NCI-H446 treated with DMSO at 0.1 percent for 48 hours (cell line): ENCODE data around the gene PCDHB16.
"Not testable (repeated sequence)": the region's sequence is repeated elsewhere in the genome, so short reads cannot be mapped to it uniquely, and the experiment has no call there.

Experiments
- DNase-seq: peaks from one replicate; lab custom pipeline; 2025; lab: John Stamatoyannopoulos, UW

PCDHB16 gene

GRCh38 chr5:141184117-141184855 is 2.1 kb downstream of the PCDHB16 start:
- DNase-seq, result not testable (repeated sequence)

GRCh38 chr5:141186897-141187512 is 4.8 kb downstream of the PCDHB16 start, which contains the start of gene PCDHB9:
TSS of gene PCDHB9 (plus strand) at chr5:141187161. CDS start at chr5:141187319, 158 bp downstream.
- DNase-seq, result no peak

GRCh38 chr5:141188682-141189081 is 6.5 kb downstream of the PCDHB16 start:
- DNase-seq, result not testable (repeated sequence)

GRCh38 chr5:141189131-141189530 is 6.9 kb downstream of the PCDHB16 start:
- DNase-seq, result not testable (repeated sequence)

- no peak for DNase-seq
Observed at GRCh38 chr5:141192110-141192725, 10.0 kb downstream of the PCDHB16 start, which contains the start of gene PCDHB10. TSS of gene PCDHB10 (plus strand) at chr5:141192353. CDS start at chr5:141192553, 200 bp downstream.

- not testable (repeated sequence) for DNase-seq
Observed at GRCh38 chr5:141194332-141194731, 12.1 kb downstream of the PCDHB16 start.

GRCh38 chr5:141196363-141196762 is 14.2 kb downstream of the PCDHB16 start:
- no peak for DNase-seq

- DNase-seq, result peak; percentile 4
Observed at GRCh38 chr5:141199359-141200235, 17.4 kb downstream of the PCDHB16 start, which contains the start of gene PCDHB11. TSS of gene PCDHB11 (plus strand) at chr5:141199627. CDS start at chr5:141199775, 148 bp downstream.

GRCh38 chr5:141201126-141201525 is 18.9 kb downstream of the PCDHB16 start:
- DNase-seq, result not testable (repeated sequence)

GRCh38 chr5:141201646-141202045 is 19.5 kb downstream of the PCDHB16 start:
- DNase-seq, result not testable (repeated sequence)

GRCh38 chr5:141208478-141208877 is 26.3 kb downstream of the PCDHB16 start, which contains the start of gene PCDHB12:
TSS of gene PCDHB12 (plus strand) at chr5:141208719. CDS start at chr5:141208908, 189 bp downstream.
- no peak for DNase-seq

- DNase-seq, result not testable (repeated sequence)
Observed at GRCh38 chr5:141210281-141210680, 28.1 kb downstream of the PCDHB16 start.

- DNase-seq, result not testable (repeated sequence)
Observed at GRCh38 chr5:141210849-141211248, 28.7 kb downstream of the PCDHB16 start.

GRCh38 chr5:141213656-141214339 is 31.6 kb downstream of the PCDHB16 start, which contains the start of gene PCDHB13:
TSS of gene PCDHB13 (plus strand) at chr5:141213919. CDS start at chr5:141214124, 205 bp downstream.
- DNase-seq, result not testable (repeated sequence)

GRCh38 chr5:141214583-141214982 is 32.4 kb downstream of the PCDHB16 start:
- DNase-seq, result not testable (repeated sequence)

GRCh38 chr5:141215504-141215903 is 33.3 kb downstream of the PCDHB16 start:
- not testable (repeated sequence) for DNase-seq

GRCh38 chr5:141216035-141216434 is 33.8 kb downstream of the PCDHB16 start:
- DNase-seq, result not testable (repeated sequence)

GRCh38 chr5:141223112-141223783 is 41.1 kb downstream of the PCDHB16 start, which contains the start of gene PCDHB14:
TSS of gene PCDHB14 (plus strand) at chr5:141223343. CDS start at chr5:141223506, 163 bp downstream.
- peak; percentile 51 for DNase-seq

GRCh38 chr5:141224844-141225243 is 42.7 kb downstream of the PCDHB16 start:
- DNase-seq, result not testable (repeated sequence)

- DNase-seq, result not testable (repeated sequence)
Observed at GRCh38 chr5:141225421-141225820, 43.2 kb downstream of the PCDHB16 start.
